GM12872 (cell line): ENCODE results near the gene YWHAG.

Experiments
- CTCF ChIP-seq: IDR thresholded peaks from 3 replicates; pipeline ENCODE4 v1.5.1; 2011; ENCODE audit warnings: low read depth, mild to moderate bottlenecking, low read length, moderate library complexity; ENCODE audit not compliant: insufficient read depth

The YWHAG gene

GRCh38 chr7:76285604-76286374, 73.0 kb downstream of the YWHAG start:
- TF ChIP-seq CTCF = no peak

GRCh38 chr7:76283254-76284159, 75.3 kb downstream of the YWHAG start:
- no peak for TF ChIP-seq CTCF

GRCh38 chr7:76282344-76283253, 76.2 kb downstream of the YWHAG start:
- TF ChIP-seq CTCF = no peak

- TF ChIP-seq CTCF = no peak
Observed at GRCh38 chr7:76281706-76282343, 77.0 kb downstream of the YWHAG start.

- no peak for TF ChIP-seq CTCF
Observed at GRCh38 chr7:76281006-76281705, 77.6 kb downstream of the YWHAG start.

- no peak for TF ChIP-seq CTCF
Observed at GRCh38 chr7:76280408-76280807, 78.4 kb downstream of the YWHAG start.
